Measurements from ENCODE around the gene RLF. TPM values are rescaled to one million over a fixed set of nuclear protein-coding genes. Genes with fewer than 3 reads are reported as not detected.

RLF gene
- total and polyA plus RNA-seq, 4 donors, result 1.7 to 13.4 (median 6.3) TPM

DNA sequence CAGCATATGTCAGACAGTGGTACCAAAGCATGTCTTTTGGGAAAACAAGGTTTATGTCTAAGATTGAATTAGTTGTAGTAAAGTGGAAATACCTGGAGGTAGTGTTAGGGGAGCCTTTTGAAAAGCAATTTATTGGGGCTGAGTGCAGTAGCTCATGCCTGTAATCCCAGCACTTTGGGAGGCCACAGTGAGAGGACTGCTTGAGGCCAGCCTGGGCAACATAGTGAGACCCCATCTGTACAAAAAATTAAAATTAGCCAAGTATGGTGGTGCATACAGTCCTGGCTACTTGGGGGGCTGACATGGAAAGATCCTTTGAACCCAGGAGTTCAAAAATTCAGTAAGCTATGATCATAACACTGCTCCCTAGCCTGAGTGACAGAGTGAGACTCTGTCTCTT lies 104.1 kb downstream of the RLF start:
- H3K9me3 ChIP-seq (ENCODE audit: control insufficient read depth in 4 of 4, low read length in 3 of 4), result no peaks in the 10 kb centered on the region
- TF ChIP-seq REST (IDR thresholded peaks at IDR 0.05) (no peak), RXRA (IDR thresholded peaks at IDR 0.05) (no peak), ZBTB33 (IDR thresholded peaks at IDR 0.05) (no peak), NR2F2 (IDR thresholded peaks at IDR 0.05) (no peak), RAD21 (IDR thresholded peaks at IDR 0.05) (no peak), GABPA (IDR thresholded peaks at IDR 0.05 in 1 of 2, conservative IDR thresholded peaks at IDR 0.05 in 1 of 2) (no peak), SP1 (IDR thresholded peaks at IDR 0.05) (no peak), JUND (IDR thresholded peaks at IDR 0.05) (no peak), HNF4G (IDR thresholded peaks at IDR 0.05) (no peak), TAF1 (conservative IDR thresholded peaks at IDR 0.05) (no peak), FOXA1 (IDR thresholded peaks at IDR 0.05) (no peak), EGR1 (IDR thresholded peaks at IDR 0.05; ENCODE audit: low read depth in 2 of 2) (no peak), ATF3 (IDR thresholded peaks at IDR 0.05) (no peak), FOXA2 (IDR thresholded peaks at IDR 0.05) (no peak), YY1 (IDR thresholded peaks at IDR 0.05) (no peak), HNF4A (conservative IDR thresholded peaks at IDR 0.05) (no peak), CTCF (IDR thresholded peaks at IDR 0.05; ENCODE audit: low read depth, low read length, missing input control) (no peak)
- TF ChIP-seq, protein P1, sequence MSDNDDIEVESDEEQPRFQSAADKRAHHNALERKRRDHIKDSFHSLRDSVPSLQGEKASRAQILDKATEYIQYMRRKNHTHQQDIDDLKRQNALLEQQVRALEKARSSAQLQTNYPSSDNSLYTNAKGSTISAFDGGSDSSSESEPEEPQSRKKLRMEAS (IDR thresholded peaks at IDR 0.05), result no peak
- no peaks in the 10 kb centered on the region for H3K27me3 ChIP-seq (ENCODE audit: control insufficient read depth in 4 of 4, insufficient read depth in 4 of 4, low read length in 3 of 4)
- H3K27ac ChIP-seq (ENCODE audit: low read depth in 1 of 2, low read length in 2 of 2), result no peak overlapping the region
- H3K4me3 ChIP-seq (ENCODE audit: low read depth in 1 of 3, low read length in 3 of 3), result no peak overlapping the region
- peaks cover 10 to 34% (median 31%) of the 10 kb centered on the region in 4 donors for H3K36me3 ChIP-seq (ENCODE audit: control insufficient read depth in 4 of 4, insufficient read depth in 3 of 4, low read depth in 1 of 4, low read length in 3 of 4)
- no peak for DNase-seq (ENCODE audit: low spot score)
- H3K4me1 ChIP-seq (ENCODE audit: control insufficient read depth in 4 of 4, insufficient read depth in 4 of 4, low read length in 3 of 4), result peaks cover 0 to 10% (median under 1%) of the 10 kb centered on the region in 4 donors
- H3K9ac ChIP-seq (ENCODE audit: low read depth in 1 of 2, low read length in 2 of 2), result no peak overlapping the region

All from liver (tissue), 9 donors.